ENCODE results near the gene REEP5. TPM values are rescaled to one million over a fixed set of nuclear protein-coding genes. Genes with fewer than 3 reads are reported as not detected.

The REEP5 gene
- total RNA-seq, 1 donor from 2014 or later = 64.0 TPM

DNA sequence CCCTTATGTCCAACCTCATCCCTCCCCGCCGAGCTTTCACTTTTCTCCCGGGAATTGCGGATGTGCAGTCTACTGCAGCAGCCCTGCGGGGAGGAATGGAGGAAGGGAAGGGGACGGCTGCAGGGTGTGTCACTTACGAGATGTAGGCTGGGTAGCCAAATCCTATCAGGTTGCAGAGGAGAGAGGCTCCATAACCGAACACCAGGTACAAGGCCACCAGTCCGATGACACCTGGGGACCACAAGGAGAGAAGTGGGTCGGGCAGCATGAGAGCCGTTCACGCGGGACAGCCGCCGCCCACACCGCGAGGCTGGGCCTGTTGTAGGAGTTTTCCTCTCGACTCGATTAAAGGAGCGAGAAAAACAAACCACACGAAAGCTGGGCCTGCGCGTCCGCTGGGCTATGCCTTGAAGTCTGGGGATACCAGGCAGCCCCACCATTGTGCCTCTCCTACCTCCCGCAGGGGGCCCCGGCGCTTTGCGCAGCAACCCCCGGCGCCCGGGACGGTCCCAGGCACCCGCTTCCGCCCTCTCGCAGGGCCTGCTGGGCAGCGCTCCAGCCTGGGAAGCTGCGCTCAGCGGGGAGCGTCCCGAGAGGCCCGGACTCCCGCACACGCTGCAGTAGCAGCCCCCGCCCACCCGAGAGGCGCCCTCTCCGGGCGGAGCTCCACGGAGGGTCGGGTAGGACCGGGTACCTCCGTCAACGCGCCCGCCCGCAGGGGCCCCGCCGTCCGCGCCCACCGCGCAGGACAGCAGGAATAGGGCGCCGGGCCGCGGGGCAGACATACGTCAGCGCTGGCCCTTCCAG, 798 bp downstream of the REEP5 start:
- DNase-seq (ENCODE audit: low read depth) = no peak
- TF ChIP-seq, protein P1, sequence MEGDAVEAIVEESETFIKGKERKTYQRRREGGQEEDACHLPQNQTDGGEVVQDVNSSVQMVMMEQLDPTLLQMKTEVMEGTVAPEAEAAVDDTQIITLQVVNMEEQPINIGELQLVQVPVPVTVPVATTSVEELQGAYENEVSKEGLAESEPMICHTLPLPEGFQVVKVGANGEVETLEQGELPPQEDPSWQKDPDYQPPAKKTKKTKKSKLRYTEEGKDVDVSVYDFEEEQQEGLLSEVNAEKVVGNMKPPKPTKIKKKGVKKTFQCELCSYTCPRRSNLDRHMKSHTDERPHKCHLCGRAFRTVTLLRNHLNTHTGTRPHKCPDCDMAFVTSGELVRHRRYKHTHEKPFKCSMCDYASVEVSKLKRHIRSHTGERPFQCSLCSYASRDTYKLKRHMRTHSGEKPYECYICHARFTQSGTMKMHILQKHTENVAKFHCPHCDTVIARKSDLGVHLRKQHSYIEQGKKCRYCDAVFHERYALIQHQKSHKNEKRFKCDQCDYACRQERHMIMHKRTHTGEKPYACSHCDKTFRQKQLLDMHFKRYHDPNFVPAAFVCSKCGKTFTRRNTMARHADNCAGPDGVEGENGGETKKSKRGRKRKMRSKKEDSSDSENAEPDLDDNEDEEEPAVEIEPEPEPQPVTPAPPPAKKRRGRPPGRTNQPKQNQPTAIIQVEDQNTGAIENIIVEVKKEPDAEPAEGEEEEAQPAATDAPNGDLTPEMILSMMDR (conservative IDR thresholded peaks at IDR 0.05; ENCODE audit: low read depth, low read length) = no peak

DNA sequence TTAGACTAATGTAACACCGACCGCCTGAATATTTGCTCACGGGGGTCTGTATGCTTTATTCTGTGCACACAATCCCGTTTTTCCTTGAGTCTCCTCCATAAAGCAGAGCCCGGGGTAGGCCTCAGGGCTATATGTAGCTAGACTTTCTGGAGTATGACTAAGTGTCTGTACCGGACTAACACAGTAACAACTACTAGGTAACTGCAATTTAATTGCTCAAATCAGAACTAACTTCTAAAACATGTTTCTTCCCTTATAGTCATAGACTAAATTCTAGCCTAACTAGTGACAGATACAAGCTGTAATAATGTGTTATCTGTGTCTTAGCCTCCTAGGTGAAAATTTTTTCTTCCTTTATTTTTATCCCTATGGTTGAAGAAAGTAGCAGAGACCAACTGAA, 2.1 kb downstream of the REEP5 start:
- TF ChIP-seq, protein P1 (conservative IDR thresholded peaks at IDR 0.05; ENCODE audit: low read depth, low read length) = no peak
- DNase-seq (ENCODE audit: low read depth) = no peak
- no peak overlapping the region for H3K4me3 ChIP-seq (ENCODE audit: low read depth, low read length)

More for the DNA sequence above, 798 bp downstream of the REEP5 start:
- H3K4me3 ChIP-seq (ENCODE audit: low read depth, low read length) = peak overlapping the region; percentile 80

DNA sequence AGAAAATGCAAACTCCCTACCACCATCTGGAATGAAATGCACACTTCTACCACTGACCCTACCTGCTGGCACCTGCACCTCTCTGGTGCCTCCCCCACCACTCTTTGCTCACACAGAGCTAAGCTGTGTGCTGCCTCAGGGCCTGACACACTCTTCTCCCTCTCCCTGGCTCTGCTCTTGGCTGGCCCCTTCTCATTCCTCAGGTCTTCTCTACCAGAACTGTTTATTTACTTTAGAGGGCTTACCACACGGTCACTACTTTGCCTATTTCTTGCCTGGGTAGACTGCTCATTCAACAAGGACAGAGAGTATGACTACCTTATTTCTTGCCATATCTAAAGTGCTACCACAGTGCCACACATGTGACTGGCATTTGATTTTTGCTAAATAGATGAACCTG, 3.3 kb downstream of the REEP5 start:
- peak; percentile 48 for DNase-seq (ENCODE audit: low read depth)
- TF ChIP-seq, protein P1 (conservative IDR thresholded peaks at IDR 0.05; ENCODE audit: low read depth, low read length) = no peak

DNA sequence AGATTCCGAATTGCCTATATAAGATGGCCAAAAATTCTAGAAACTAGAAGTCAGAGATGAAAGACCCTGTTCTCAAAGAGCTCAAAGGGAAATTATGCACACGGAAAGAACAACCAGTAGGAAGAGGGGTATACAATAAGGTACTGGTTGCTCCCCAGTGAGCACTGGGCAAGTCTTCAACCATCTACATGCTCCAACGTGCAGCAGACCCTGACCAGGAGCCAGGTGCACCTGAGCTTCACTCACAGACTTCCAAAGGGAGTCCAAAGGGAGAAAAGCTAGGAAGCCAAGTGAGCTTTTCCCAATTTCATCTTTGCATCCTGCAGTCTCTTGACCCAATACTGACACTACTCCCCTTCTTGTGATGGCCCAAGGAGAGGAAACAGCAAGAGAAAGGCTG, 3.9 kb downstream of the REEP5 start:
- H3K4me3 ChIP-seq (ENCODE audit: low read depth, low read length) = no peak overlapping the region
- DNase-seq (ENCODE audit: low read depth) = no peak
- TF ChIP-seq, protein P1 (conservative IDR thresholded peaks at IDR 0.05; ENCODE audit: low read depth, low read length) = no peak

More for the DNA sequence above, 3.3 kb downstream of the REEP5 start:
- no peak overlapping the region for H3K4me3 ChIP-seq (ENCODE audit: low read depth, low read length)

DNA sequence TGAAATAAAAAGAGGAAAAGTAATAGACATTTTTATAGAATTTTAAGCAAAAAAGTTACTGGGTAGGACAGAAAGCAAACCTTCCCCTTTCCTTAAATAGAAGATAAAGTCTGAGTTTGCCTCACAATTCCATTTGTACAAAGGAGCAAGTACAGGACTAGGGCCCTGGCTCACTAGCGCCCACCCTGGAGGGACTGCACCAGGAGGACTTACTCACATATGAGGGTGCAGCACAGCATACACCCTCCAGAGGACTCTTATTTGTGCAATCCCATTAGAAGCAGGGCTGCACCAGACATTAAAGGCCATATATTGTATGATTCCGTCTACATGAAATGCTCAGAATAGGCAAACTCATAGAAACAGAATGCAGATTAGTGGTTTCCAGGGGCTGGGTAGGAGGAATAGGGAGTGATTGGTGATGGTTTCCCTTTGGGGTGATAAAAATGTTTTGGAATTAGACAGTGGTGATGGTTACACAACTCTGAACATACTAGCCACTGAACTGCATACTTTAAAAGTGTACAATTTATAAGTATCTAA, 4.5 kb downstream of the REEP5 start:
- TF ChIP-seq, protein P1 (conservative IDR thresholded peaks at IDR 0.05; ENCODE audit: low read depth, low read length) = peak; percentile 39
- no peak overlapping the region for H3K4me3 ChIP-seq (ENCODE audit: low read depth, low read length)
- no peak for DNase-seq (ENCODE audit: low read depth)

DNA sequence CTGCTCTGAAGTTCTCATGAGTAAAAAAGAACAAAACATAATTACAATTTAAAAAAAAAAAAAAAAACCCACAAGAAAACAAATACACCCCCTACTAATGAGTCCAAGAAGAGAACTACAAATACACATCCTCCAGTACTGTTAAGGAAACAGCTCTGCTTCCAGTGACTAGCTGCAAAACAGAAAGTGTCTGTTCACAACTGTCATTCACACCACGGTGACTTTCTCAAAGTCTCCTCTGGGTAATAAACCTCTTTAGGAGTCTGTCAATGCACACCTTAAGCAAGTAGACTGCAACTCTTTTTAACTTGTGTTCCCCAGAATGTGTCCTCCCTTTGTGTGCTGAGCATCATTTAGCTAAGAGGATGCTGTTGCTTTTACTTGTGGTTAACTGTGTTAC, 6.2 kb downstream of the REEP5 start:
- TF ChIP-seq, protein P1 (conservative IDR thresholded peaks at IDR 0.05; ENCODE audit: low read depth, low read length) = no peak
- DNase-seq (ENCODE audit: low read depth) = no peak
- no peak overlapping the region for H3K4me3 ChIP-seq (ENCODE audit: low read depth, low read length)
